ENCODE measurements around the gene PRORP. TPM values are rescaled to one million over a fixed set of nuclear protein-coding genes. Genes with fewer than 3 reads are reported as not detected.

The PRORP gene
- total RNA-seq, 1 experiment from 2014 or later = 34.5 TPM

- intact Hi-C loops (cut with micrococcal nuclease; ENCODE audit: unreplicated experiment) = no loop called here
- Histone ChIP-seq H3K4me3 (ENCODE audit: low read depth, low read length) (no peak overlapping the region), H3K4me1 (no peaks in the 10 kb centered on the region), H3K27me3 (replicated peaks; ENCODE audit: control insufficient read depth, insufficient read depth, low read length) (no peaks in the 10 kb centered on the region), H3K9me3 (no peaks in the 10 kb centered on the region), H3K36me3 (ENCODE audit: control insufficient read depth, insufficient read depth, low read length) (no peaks in the 10 kb centered on the region)
- no TSS peak for BruUV-seq (replicated peaks)
- Mint-ChIP-seq H3K4me3 (ENCODE audit: unreplicated experiment) (no peak overlapping the region), H3K36me3 (ENCODE audit: insufficient read depth, unreplicated experiment) (peaks cover 36% of the 10 kb centered on the region), H3K27me3 (ENCODE audit: insufficient read depth, unreplicated experiment) (no peaks in the 10 kb centered on the region), H3K9me3 (ENCODE audit: unreplicated experiment) (no peaks in the 10 kb centered on the region), H3K4me1 (ENCODE audit: low read depth, unreplicated experiment) (no peaks in the 10 kb centered on the region), H3K27ac (ENCODE audit: unreplicated experiment) (no peak overlapping the region)
- ChIA-PET POLR2A (interaction anchor here (0.6 kb wide), 1 partner anchor 12 kb away, joined by 3 read pairs; no protein-coding TSS in a partner anchor), CTCF (interaction anchor here (0.6 kb wide), 1 partner anchor 175 kb away, joined by 3 read pairs; no protein-coding TSS in a partner anchor)
- no peak for TF ChIP-seq CTCF (IDR thresholded peaks at IDR 0.05; ENCODE audit: insufficient read depth in 1 of 2, low read depth in 1 of 2, low read length in 1 of 2, severe bottlenecking in 1 of 2, unreplicated experiment in 1 of 2)
- no peak for DNase-seq
Measured at GRCh38 chr14:35134329-35135123, 12.2 kb downstream of the PRORP start.

GRCh38 chr14:35138585-35138984, 16.2 kb downstream of the PRORP start:
- Mint-ChIP-seq H3K9me3 (ENCODE audit: unreplicated experiment) (no peaks in the 10 kb centered on the region), H3K4me1 (ENCODE audit: low read depth, unreplicated experiment) (no peaks in the 10 kb centered on the region), H3K4me3 (ENCODE audit: unreplicated experiment) (no peak overlapping the region), H3K27me3 (ENCODE audit: insufficient read depth, unreplicated experiment) (no peaks in the 10 kb centered on the region), H3K27ac (ENCODE audit: unreplicated experiment) (no peak overlapping the region), H3K36me3 (ENCODE audit: insufficient read depth, unreplicated experiment) (peaks cover 13% of the 10 kb centered on the region)
- DNase-seq = no peak
- BruUV-seq (replicated peaks) = no TSS peak
- ChIA-PET CTCF (no interaction called here), POLR2A (no interaction called here)
- H3K36me3 ChIP-seq (ENCODE audit: control insufficient read depth, insufficient read depth, low read length) = no peaks in the 10 kb centered on the region
- TF ChIP-seq CTCF (IDR thresholded peaks at IDR 0.05; ENCODE audit: insufficient read depth in 1 of 2, low read depth in 1 of 2, low read length in 1 of 2, severe bottlenecking in 1 of 2, unreplicated experiment in 1 of 2) = no peak
- H3K4me3 ChIP-seq (ENCODE audit: low read depth, low read length) = no peak overlapping the region
- no peaks in the 10 kb centered on the region for H3K9me3 ChIP-seq
- intact Hi-C loops (cut with micrococcal nuclease; ENCODE audit: unreplicated experiment) = no loop called here
- H3K4me1 ChIP-seq = no peaks in the 10 kb centered on the region
- no peaks in the 10 kb centered on the region for H3K27me3 ChIP-seq (replicated peaks; ENCODE audit: control insufficient read depth, insufficient read depth, low read length)

GRCh38 chr14:35140718-35141581, 18.6 kb downstream of the PRORP start:
- intact Hi-C loops (cut with micrococcal nuclease; ENCODE audit: unreplicated experiment) = loop anchor here (1.0 kb wide), 1 partner anchor 272 kb away; no protein-coding TSS in a partner anchor
- no peaks in the 10 kb centered on the region for H3K27me3 Mint-ChIP-seq (ENCODE audit: insufficient read depth, unreplicated experiment)

More at GRCh38 chr14:35140718-35141581, 18.6 kb downstream of the PRORP start:
- ChIA-PET CTCF (interaction anchor here (0.6 kb wide), 1 partner anchor 150 kb away, joined by 3 read pairs; no protein-coding TSS in a partner anchor), POLR2A (no interaction called here)
- H3K27me3 ChIP-seq (replicated peaks; ENCODE audit: control insufficient read depth, insufficient read depth, low read length) = no peaks in the 10 kb centered on the region
- no peaks in the 10 kb centered on the region for H3K36me3 ChIP-seq (ENCODE audit: control insufficient read depth, insufficient read depth, low read length)
- BruUV-seq (replicated peaks) = no TSS peak
- no peak overlapping the region for H3K4me3 ChIP-seq (ENCODE audit: low read depth, low read length)
- no peaks in the 10 kb centered on the region for H3K4me1 ChIP-seq
- peaks cover 2% of the 10 kb centered on the region for H3K36me3 Mint-ChIP-seq (ENCODE audit: insufficient read depth, unreplicated experiment)
- H3K4me1 Mint-ChIP-seq (ENCODE audit: low read depth, unreplicated experiment) = no peaks in the 10 kb centered on the region
- no peak for DNase-seq
- H3K9me3 ChIP-seq = no peaks in the 10 kb centered on the region
- no peak overlapping the region for H3K4me3 Mint-ChIP-seq (ENCODE audit: unreplicated experiment)
- H3K27ac Mint-ChIP-seq (ENCODE audit: unreplicated experiment) = no peak overlapping the region
- no peak for TF ChIP-seq CTCF (IDR thresholded peaks at IDR 0.05; ENCODE audit: insufficient read depth in 1 of 2, low read depth in 1 of 2, low read length in 1 of 2, severe bottlenecking in 1 of 2, unreplicated experiment in 1 of 2)
- no peaks in the 10 kb centered on the region for H3K9me3 Mint-ChIP-seq (ENCODE audit: unreplicated experiment)

Measured in Caco-2 (cell line).